Measurements from ENCODE around the gene SECTM1. TPM values are rescaled to one million over a fixed set of nuclear protein-coding genes. Genes with fewer than 3 reads are reported as not detected.

SECTM1 gene
- total and polyA plus RNA-seq, 9 of the 15 experiments (the other 6 are each of a cell fraction or from before 2014, with no cell fraction given), result 0.11 to 0.46 (median 0.18) TPM; not detected in 6

DNA sequence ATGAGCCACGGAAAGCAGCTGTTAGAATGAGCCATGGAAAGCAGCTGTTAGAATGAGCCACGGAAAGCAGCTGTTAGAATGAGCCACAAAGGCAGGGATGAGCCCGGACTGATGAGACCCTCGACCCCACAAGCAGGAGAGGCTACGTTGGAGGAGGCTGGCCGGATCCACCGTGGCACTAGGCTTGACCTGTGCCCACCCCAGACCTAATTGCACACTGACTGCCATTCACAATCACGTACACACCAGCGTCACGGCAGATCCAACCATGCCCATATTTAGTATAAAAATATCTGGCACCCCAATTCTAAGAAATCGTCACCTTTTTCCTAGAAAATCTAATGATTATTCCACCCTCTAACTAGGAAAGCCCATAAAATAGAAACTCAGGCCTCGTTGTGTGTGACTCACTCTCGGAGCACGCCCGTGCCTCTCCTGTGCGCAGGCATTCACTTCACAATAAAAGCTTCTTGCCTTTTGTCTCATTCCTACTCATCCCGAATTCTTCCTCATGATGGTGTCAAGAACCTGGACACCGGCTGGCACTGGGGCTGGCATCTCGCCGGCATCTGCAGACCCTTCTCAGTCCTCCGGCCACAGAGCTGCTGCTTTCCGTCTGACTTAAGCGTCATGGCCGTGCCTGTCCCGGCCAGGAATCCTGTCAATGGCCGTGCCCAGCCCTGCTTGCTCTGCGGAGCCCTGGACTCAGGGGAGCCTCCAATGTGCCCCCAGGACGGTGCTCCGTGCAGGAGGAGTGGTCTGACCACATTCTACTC lies 5.5 kb upstream of the SECTM1 start (continued):
- TF ChIP-seq SIN3A (IDR thresholded peaks at IDR 0.05; ENCODE audit: borderline replicate concordance in 2 of 2, control insufficient read depth in 1 of 2, low read depth in 2 of 2, low read length in 2 of 2), result no peak
- 0 out of 2 replicates have a peak, but pooled peaks have one; percentile 23 for TF ChIP-seq E2F3 (CRISPR knock-in tag; IDR thresholded peaks at IDR 0.05)
- TF ChIP-seq ZC3H8 (IDR thresholded peaks at IDR 0.05), result no peak
- no peak; the same call in 1 of the 2 replicates for TF ChIP-seq CHD2 (IDR thresholded peaks at IDR 0.05; ENCODE audit: low read depth, low read length)
- TF ChIP-seq SREBF2 (CRISPR knock-in tag; IDR thresholded peaks at IDR 0.05), result no peak
- TF ChIP-seq ARID2 (IDR thresholded peaks at IDR 0.05), result no peak
- TF ChIP-seq U2AF2 (optimal IDR thresholded peaks at IDR 0.05; ENCODE audit: low read depth, low read length), result no peak
- TF ChIP-seq, protein P1, sequence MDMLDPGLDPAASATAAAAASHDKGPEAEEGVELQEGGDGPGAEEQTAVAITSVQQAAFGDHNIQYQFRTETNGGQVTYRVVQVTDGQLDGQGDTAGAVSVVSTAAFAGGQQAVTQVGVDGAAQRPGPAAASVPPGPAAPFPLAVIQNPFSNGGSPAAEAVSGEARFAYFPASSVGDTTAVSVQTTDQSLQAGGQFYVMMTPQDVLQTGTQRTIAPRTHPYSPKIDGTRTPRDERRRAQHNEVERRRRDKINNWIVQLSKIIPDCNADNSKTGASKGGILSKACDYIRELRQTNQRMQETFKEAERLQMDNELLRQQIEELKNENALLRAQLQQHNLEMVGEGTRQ (CRISPR knock-in tag; IDR thresholded peaks at IDR 0.05), result no peak
- TF ChIP-seq ZNF24 (IDR thresholded peaks at IDR 0.05), result no peak
- no peak for TF ChIP-seq HOXB6 (CRISPR knock-in tag; IDR thresholded peaks at IDR 0.05; ENCODE audit: borderline replicate concordance)
- no peak for TF ChIP-seq HBP1 (CRISPR knock-in tag; IDR thresholded peaks at IDR 0.05)
- no peak for TF ChIP-seq DLX4 (CRISPR knock-in tag; IDR thresholded peaks at IDR 0.05)
- TF ChIP-seq, protein P2, sequence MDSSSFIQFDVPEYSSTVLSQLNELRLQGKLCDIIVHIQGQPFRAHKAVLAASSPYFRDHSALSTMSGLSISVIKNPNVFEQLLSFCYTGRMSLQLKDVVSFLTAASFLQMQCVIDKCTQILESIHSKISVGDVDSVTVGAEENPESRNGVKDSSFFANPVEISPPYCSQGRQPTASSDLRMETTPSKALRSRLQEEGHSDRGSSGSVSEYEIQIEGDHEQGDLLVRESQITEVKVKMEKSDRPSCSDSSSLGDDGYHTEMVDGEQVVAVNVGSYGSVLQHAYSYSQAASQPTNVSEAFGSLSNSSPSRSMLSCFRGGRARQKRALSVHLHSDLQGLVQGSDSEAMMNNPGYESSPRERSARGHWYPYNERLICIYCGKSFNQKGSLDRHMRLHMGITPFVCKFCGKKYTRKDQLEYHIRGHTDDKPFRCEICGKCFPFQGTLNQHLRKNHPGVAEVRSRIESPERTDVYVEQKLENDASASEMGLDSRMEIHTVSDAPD (CRISPR knock-in tag; IDR thresholded peaks at IDR 0.05), result no peak
- no peak for TF ChIP-seq ZNF23 (CRISPR knock-in tag; IDR thresholded peaks at IDR 0.05)
- peak; percentile 97 for TF ChIP-seq BHLHE40 (IDR thresholded peaks at IDR 0.05; ENCODE audit: low read length)
- TF ChIP-seq ZNF232 (CRISPR knock-in tag; IDR thresholded peaks at IDR 0.05), result no peak
- no peak for TF ChIP-seq ZNF764 (CRISPR knock-in tag; IDR thresholded peaks at IDR 0.05; ENCODE audit: low read depth)
- TF ChIP-seq EGR1 (conservative IDR thresholded peaks at IDR 0.05), result peak; percentile 54; the same call in 1 of the 2 replicates
- peak; percentile 22; the same call in 1 of the 2 replicates for TF ChIP-seq PKNOX1 (IDR thresholded peaks at IDR 0.05)
- no peak for TF ChIP-seq ETV1 (tag; conservative IDR thresholded peaks at IDR 0.05; ENCODE audit: low read depth)
- TF ChIP-seq MTA2 (IDR thresholded peaks at IDR 0.05; ENCODE audit: low read depth), result peak; percentile 16; the same call in 1 of the 2 replicates
- TF ChIP-seq MIER1 (IDR thresholded peaks at IDR 0.05; ENCODE audit: low read depth), result no peak
- TF ChIP-seq YBX1 (IDR thresholded peaks at IDR 0.05), result no peak
- TF ChIP-seq HLTF (IDR thresholded peaks at IDR 0.05), result no peak
- TF ChIP-seq NCOA1 (IDR thresholded peaks at IDR 0.05; ENCODE audit: low read depth), result no peak
- TF ChIP-seq XRCC5 (IDR thresholded peaks at IDR 0.05; ENCODE audit: low read depth, low read length), result peak; percentile 50; the same call in 1 of the 2 replicates
